B cell (primary cell): ENCODE measurements around the gene PGS1. TPM values are rescaled to one million over a fixed set of nuclear protein-coding genes. Genes with fewer than 3 reads are reported as not detected.

Source experiments
- ATAC-seq: fragments of 200-7000 bp; cut with Tn5 transposase; one replicate; pipeline ENCODE4 v1.10.0; 2021; ENCODE audit warnings: low read depth, mild to moderate bottlenecking, moderate number of reproducible peaks, moderate library complexity
- CTCF ChIA-PET: fragments of 350-600 bp; sonication (Branson Sonifier 250); formaldehyde crosslinking; loops from one replicate; lab custom pipeline; 2021; ENCODE audit warnings: antibody characterized with exemption, inconsistent platforms; lab: Charles Lee
- POLR2A ChIA-PET: fragments of 350-600 bp; sonication (Branson Sonifier 250); formaldehyde crosslinking; loops from one replicate; lab custom pipeline; 2021; ENCODE audit warnings: antibody characterized with exemption; lab: Charles Lee
- DNase-seq: peaks from one replicate; pipeline ENCODE4 v3.0.0; 2013
- H2AFZ ChIP-seq: 2 replicates; pipeline ENCODE4 v1.6.1; 2012; ENCODE audit warnings: mild to moderate bottlenecking, low read depth, low read length; ENCODE audit not compliant: insufficient read depth, poor library complexity, severe bottlenecking
- H3K27ac ChIP-seq, 2 donors: 1 replicate in 1 of 2; 2 replicates in 1 of 2; pipeline ENCODE4 v1.5.1; 2012 to 2013; ENCODE audit warnings: low read length in 2 of 2, mild to moderate bottlenecking in 2 of 2, moderate library complexity in 1 of 2
- H3K27me3 ChIP-seq, 4 experiments: fragments of 200-600 bp in 1 of 4; sonication (generic) in 1 of 4; replicated peaks in 1 of 4; 1 replicate in 2 of 4; 2 replicates in 2 of 4; pipeline versions ENCODE4 v1.6.1 to v1.7.0; 2013 to 2016; ENCODE audit warnings: low read length in 3 of 4, mild to moderate bottlenecking in 2 of 4, mixed read lengths in 1 of 4, moderate library complexity in 1 of 4; ENCODE audit not compliant: insufficient read depth in 4 of 4, control insufficient read depth in 3 of 4; ENCODE audit errors: control extremely low read depth in 1 of 4
- H3K36me3 ChIP-seq, 2 experiments: replicated peaks in 1 of 2; 1 replicate in 1 of 2; 2 replicates in 1 of 2; pipeline versions ENCODE4 v1.6.1 to v1.7.1; 2013; ENCODE audit warnings: low read length in 1 of 2; ENCODE audit not compliant: insufficient read depth in 2 of 2, control insufficient read depth in 1 of 2; ENCODE audit errors: control extremely low read depth in 1 of 2, extremely low read depth in 1 of 2
- H3K4me1 ChIP-seq, 2 donors: fragments of 200-600 bp in 1 of 2; sonication (generic) in 1 of 2; 1 replicate in 1 of 2; 2 replicates in 1 of 2; pipeline versions ENCODE4 v1.5.1 to v1.6.1; 2013 to 2017; ENCODE audit warnings: low read length in 2 of 2; ENCODE audit not compliant: control insufficient read depth in 2 of 2, insufficient read depth in 2 of 2
- H3K4me2 ChIP-seq: replicated peaks from 2 replicates; pipeline ENCODE3; 2012; ENCODE audit warnings: mild to moderate bottlenecking, low read depth, low read length; ENCODE audit not compliant: poor library complexity, severe bottlenecking
- H3K4me3 ChIP-seq, 5 experiments: fragments of 200-600 bp in 1 of 5; sonication (generic) in 1 of 5; 1 replicate in 3 of 5; 2 replicates in 2 of 5; pipeline versions ENCODE4 v1.5.1 to v1.7.0; 2011 to 2016; ENCODE audit warnings: low read length in 4 of 5, mild to moderate bottlenecking in 4 of 5, low read depth in 2 of 5, control low read depth in 1 of 5, moderate library complexity in 1 of 5; ENCODE audit not compliant: insufficient read depth in 1 of 5; ENCODE audit errors: control extremely low read depth in 1 of 5, extremely low read depth in 1 of 5
- H3K79me2 ChIP-seq: fragments of 200-600 bp; sonication (generic); one replicate; pipeline ENCODE4 v1.6.0; 2016; ENCODE audit warnings: low read length; ENCODE audit not compliant: control insufficient read depth, insufficient read depth
- H3K9ac ChIP-seq: fragments of 200-600 bp; sonication (generic); 2 replicates; pipeline ENCODE4 v1.6.1; 2017; ENCODE audit warnings: mild to moderate bottlenecking, low read length, moderate library complexity
- H3K9me3 ChIP-seq, 3 donors: one replicate each; pipeline versions ENCODE4 v1.6.1 to v1.7.1; 2013; ENCODE audit warnings: low read length in 2 of 3; ENCODE audit not compliant: control insufficient read depth in 2 of 3, insufficient read depth in 1 of 3; ENCODE audit errors: control extremely low read depth in 1 of 3
- H4K20me1 ChIP-seq: 2 replicates; pipeline ENCODE4 v1.6.0; 2012; ENCODE audit warnings: mild to moderate bottlenecking, low read length; ENCODE audit not compliant: insufficient read depth, control insufficient read depth, poor library complexity, severe bottlenecking
- H3K27ac Mint-ChIP-seq: one replicate; pipeline ENCODE4 v1.8.0; 2021; ENCODE audit warnings: mixed read lengths
- H3K27me3 Mint-ChIP-seq: one replicate; pipeline ENCODE4 v1.8.0; 2021; ENCODE audit warnings: mixed read lengths
- H3K4me1 Mint-ChIP-seq: one replicate; pipeline ENCODE4 v1.8.0; 2021; ENCODE audit warnings: mixed read lengths
- H3K4me3 Mint-ChIP-seq: one replicate; pipeline ENCODE4 v1.8.0; 2021; ENCODE audit warnings: mixed read lengths
- H3K9me3 Mint-ChIP-seq: one replicate; pipeline ENCODE4 v1.8.0; 2022; ENCODE audit warnings: mixed read lengths; ENCODE audit not compliant: insufficient read depth
- EZH2 ChIP-seq: IDR thresholded peaks from 2 replicates; pipeline ENCODE4 v1.6.1; 2012; ENCODE audit warnings: borderline replicate concordance, low read depth, mild to moderate bottlenecking, moderate library complexity, low read length; ENCODE audit not compliant: insufficient read depth, poor library complexity, severe bottlenecking
- WGBS: methylation state at CpG from one replicate; pipeline ENCODE4 v1.1.5; 2013; ENCODE audit warnings: missing lambda C conversion rate; ENCODE audit not compliant: insufficient coverage; 5-methylcytosine and 5-hydroxymethylcytosine counted together
- intact Hi-C: fragments of 100-400 bp; cut with micrococcal nuclease; formaldehyde crosslinking; loops from one replicate; pipeline ENCODE4 v1.10.0; 2022
- polyA plus RNA-seq: library from polyadenylated mRNA; depleted of rRNA; stranded (reverse); fragments of >200 nt; gene quantifications from 2 replicates; pipeline ENCODE4 v1.2.3, GENCODE V29; 2012
- total RNA-seq, 2 donors: library from RNA; stranded (reverse); fragments of 120-200 nt in 1 of 2; gene quantifications; 1 replicate in 1 of 2; 2 replicates in 1 of 2; pipeline versions ENCODE4 v1.2.3 to v1.2.4, GENCODE V29; 2013 to 2022
- TF ChIP-seq, protein P1 (sequence below): fragments of 200-600 bp; IDR thresholded peaks from one replicate; pipeline ENCODE4 v1.8.0; 2022; ENCODE audit warnings: antibody characterized with exemption, mild to moderate bottlenecking

PGS1 gene
- total and polyA plus RNA-seq, 2 donors (not counting 1 experiment from before 2014, with no cell fraction given), result 85.1 to 88.3 TPM

DNA sequence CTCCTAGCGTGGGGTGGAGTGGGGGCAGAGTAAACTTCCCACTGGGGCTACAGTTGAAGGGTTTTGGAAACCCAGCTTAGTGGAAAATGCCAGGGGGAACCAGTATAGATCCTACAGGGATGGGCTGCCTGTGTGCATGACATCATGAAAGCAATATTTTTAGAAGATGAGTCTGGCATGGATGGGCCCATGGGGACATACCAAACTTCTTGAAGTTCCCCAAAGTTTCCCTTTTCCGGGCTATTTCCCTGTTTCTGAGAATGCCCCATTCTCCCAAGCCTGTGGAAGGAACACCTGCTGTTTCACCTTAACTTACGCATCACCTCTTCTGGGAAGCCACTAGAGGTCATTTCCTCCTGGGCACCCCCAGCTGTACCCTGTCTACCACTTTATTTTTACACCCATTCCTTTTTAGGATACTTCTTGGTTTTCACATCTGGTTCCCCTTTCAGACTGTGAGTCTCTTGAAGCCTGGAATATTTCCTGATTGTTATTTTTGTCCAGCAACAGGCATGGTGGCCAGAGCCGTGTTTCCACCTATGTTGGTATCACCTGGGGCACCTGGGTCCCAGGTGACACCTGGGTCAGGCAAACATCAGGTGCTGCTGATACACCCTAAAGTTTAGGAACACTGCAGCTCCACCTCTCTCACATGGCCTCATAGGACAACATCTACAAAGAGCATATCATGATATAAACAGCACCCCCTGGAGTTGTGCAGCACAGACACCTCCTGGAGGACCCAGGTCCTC lies 28.4 kb upstream of the PGS1 start:
- Histone ChIP-seq H3K27me3 (peaks cover 0 to 5% (median 0%) of the 10 kb centered on the region in 4 experiments), H3K9me3 (peaks cover 0 to 9% (median 0%) of the 10 kb centered on the region in 3 donors), H3K79me2 (no peaks in the 10 kb centered on the region), H4K20me1 (no peaks in the 10 kb centered on the region), H3K4me1 (peaks cover 42 to 71% of the 10 kb centered on the region in 2 donors), H2AFZ (no peak overlapping the region), H3K4me2 (peak overlapping the region; percentile 20), H3K4me3 (no peak overlapping the region), H3K36me3 (no peaks in the 10 kb centered on the region), H3K9ac (no peak overlapping the region), H3K27ac (no peak overlapping the region)
- intact Hi-C loops, result no loop called here
- H3K4me1 Mint-ChIP-seq, result peaks cover 65% of the 10 kb centered on the region
- ChIA-PET POLR2A (no interaction called here), CTCF (interaction anchor here (1.1 kb wide), 1 partner anchor 11 kb away, joined by 5 read pairs; no protein-coding TSS in a partner anchor)
- peak; percentile 44 for DNase-seq
- no peak overlapping the region for H3K4me3 Mint-ChIP-seq
- H3K9me3 Mint-ChIP-seq, result no peaks in the 10 kb centered on the region
- 36% methylated on average over 4 of the region's 4 CpGs for WGBS
- H3K27me3 Mint-ChIP-seq, result no peaks in the 10 kb centered on the region
- ATAC-seq, result no peak
- peak overlapping the region; percentile 46 for H3K27ac Mint-ChIP-seq
- TF ChIP-seq EZH2, result no peak

GRCh38 chr17:78351449-78352006 lies 26.9 kb upstream of the PGS1 start:
- H3K27ac Mint-ChIP-seq, result peak overlapping the region; percentile 46
- H3K4me3 Mint-ChIP-seq, result peak overlapping the region; percentile 37
- WGBS, result 89% methylated on average over 16 of the region's 16 CpGs
- peaks cover 0 to 9% (median 0%) of the 10 kb centered on the region in 3 donors for H3K9me3 ChIP-seq
- intact Hi-C loops, result no loop called here
- no peaks in the 10 kb centered on the region for H3K27me3 Mint-ChIP-seq
- no peak overlapping the region for H3K4me2 ChIP-seq
- DNase-seq, result peak; percentile 29
- no peak for ATAC-seq
- H3K4me1 Mint-ChIP-seq, result peaks cover 68% of the 10 kb centered on the region
- H4K20me1 ChIP-seq, result no peaks in the 10 kb centered on the region
- TF ChIP-seq EZH2, result no peak
- TF ChIP-seq, protein P1, sequence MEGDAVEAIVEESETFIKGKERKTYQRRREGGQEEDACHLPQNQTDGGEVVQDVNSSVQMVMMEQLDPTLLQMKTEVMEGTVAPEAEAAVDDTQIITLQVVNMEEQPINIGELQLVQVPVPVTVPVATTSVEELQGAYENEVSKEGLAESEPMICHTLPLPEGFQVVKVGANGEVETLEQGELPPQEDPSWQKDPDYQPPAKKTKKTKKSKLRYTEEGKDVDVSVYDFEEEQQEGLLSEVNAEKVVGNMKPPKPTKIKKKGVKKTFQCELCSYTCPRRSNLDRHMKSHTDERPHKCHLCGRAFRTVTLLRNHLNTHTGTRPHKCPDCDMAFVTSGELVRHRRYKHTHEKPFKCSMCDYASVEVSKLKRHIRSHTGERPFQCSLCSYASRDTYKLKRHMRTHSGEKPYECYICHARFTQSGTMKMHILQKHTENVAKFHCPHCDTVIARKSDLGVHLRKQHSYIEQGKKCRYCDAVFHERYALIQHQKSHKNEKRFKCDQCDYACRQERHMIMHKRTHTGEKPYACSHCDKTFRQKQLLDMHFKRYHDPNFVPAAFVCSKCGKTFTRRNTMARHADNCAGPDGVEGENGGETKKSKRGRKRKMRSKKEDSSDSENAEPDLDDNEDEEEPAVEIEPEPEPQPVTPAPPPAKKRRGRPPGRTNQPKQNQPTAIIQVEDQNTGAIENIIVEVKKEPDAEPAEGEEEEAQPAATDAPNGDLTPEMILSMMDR, result no peak
- no peak overlapping the region for H3K4me3 ChIP-seq
- ChIA-PET POLR2A (no interaction called here), CTCF (interaction anchor here (0.8 to 1.0 kb wide), 2 partner anchors 10 to 64 kb away, joined by 3 read pairs; no protein-coding TSS in a partner anchor)
- H3K36me3 ChIP-seq, result no peaks in the 10 kb centered on the region
- H3K9me3 Mint-ChIP-seq, result no peaks in the 10 kb centered on the region
- H2AFZ ChIP-seq, result no peak overlapping the region
- H3K79me2 ChIP-seq, result no peaks in the 10 kb centered on the region
- H3K27me3 ChIP-seq, result peaks cover 0 to 7% (median 0%) of the 10 kb centered on the region in 4 experiments
- H3K27ac ChIP-seq, result no peak overlapping the region
- H3K9ac ChIP-seq, result no peak overlapping the region
- peaks cover 54 to 84% of the 10 kb centered on the region in 2 donors for H3K4me1 ChIP-seq
